Measurements from ENCODE around the gene TEDC1.
A peak's percentile ranks its signal among the peaks of the same experiment; 100 is the strongest.
"Not testable (repeated sequence)": the region's sequence is repeated elsewhere in the genome, so short reads cannot be mapped to it uniquely, and the experiment has no call there.

Gene TEDC1

GRCh38 chr14:105537580-105538474 lies 46.8 kb downstream of the TEDC1 start:
- DNase-seq (ENCODE audit: low read depth in 2 of 2) = peak; percentile 32 to 56

- no peak for DNase-seq (ENCODE audit: low read depth in 2 of 2)
Observed at GRCh38 chr14:105538481-105539049, 47.5 kb downstream of the TEDC1 start.

- no peak for DNase-seq (ENCODE audit: low read depth in 2 of 2)
Observed at GRCh38 chr14:105540811-105541210, 49.8 kb downstream of the TEDC1 start.

DNA sequence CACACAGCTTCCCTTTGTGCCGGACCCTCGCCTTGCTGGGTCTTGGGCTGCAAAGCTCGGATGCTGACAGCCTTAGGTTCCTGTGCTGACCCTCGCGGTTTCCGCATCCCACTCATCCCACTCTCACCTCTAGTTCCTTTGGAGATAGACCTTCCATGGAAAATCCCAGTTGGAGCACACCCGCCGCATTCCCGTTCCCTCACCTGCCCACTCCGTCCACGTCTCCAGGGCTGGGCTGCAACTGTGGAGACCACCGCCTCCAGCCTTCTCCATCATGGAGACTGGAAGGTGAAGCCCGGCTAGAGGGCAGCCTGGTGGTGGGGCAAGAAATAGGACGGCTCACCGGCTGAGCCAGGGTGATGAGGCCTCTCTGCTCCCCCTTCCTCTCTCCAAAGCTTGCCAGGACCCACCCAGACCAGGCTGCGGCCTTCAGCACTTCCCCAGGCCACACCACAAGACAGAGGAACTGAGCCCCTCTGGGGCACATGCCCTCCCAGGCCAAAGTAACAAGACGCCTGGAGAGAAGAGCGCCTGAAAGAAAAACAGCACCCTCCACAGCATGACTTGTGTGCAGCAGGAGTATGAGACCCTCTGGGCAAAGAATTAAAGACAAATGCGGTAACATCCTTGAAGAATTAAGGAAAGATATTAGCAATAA lies 50.3 kb downstream of the TEDC1 start:
- no peak for DNase-seq (ENCODE audit: low read depth in 2 of 2)

GRCh38 chr14:105545676-105546075 lies 54.6 kb downstream of the TEDC1 start:
- DNase-seq (ENCODE audit: low read depth in 2 of 2) = not testable (repeated sequence)

- not testable (repeated sequence) for DNase-seq (ENCODE audit: low read depth in 2 of 2)
Observed at GRCh38 chr14:105546410-105546809, 55.4 kb downstream of the TEDC1 start.

DNA sequence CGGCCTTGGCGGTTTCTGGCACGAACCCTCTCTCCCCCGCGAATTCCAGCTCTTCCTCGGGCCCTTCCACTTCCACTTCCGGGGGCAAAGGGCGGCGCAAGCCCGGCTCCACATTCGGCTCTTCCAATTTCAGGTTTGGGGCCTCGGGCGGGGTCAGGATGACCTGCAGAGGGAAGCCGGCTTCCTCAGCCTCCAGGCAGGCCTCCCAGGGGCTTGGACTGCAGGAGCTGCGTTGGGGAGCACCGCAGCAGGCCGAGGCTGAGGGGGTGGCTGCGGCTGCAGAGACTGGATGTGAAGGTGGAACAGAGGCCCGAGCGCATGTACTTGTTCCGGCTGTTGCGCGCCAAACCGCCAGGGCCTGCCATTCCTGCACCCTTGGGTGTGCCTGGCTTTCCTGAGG lies 56.0 kb downstream of the TEDC1 start:
- DNase-seq (ENCODE audit: low read depth in 2 of 2) = not testable (repeated sequence)

GRCh38 chr14:105547741-105548169 lies 56.7 kb downstream of the TEDC1 start:
- no peak for DNase-seq (ENCODE audit: low read depth in 2 of 2)

Data from stimulated activated CD4-positive, alpha-beta T cell treated with anti-CD3 and anti-CD28 coated beads, Interleukin-1b, Interleukin-23, amount 100 ng/mL, for 1 hour (primary cell).